Endothelial cell (in vitro differentiated cells): ENCODE data around the gene PLEKHA6. TPM values are rescaled to one million over a fixed set of nuclear protein-coding genes. Genes with fewer than 3 reads are reported as not detected.

Experiments used
- DNase-seq: peaks from one replicate; pipeline ENCODE4 v3.0.0; 2021; ENCODE audit warnings: low spot score
- H3K27ac Mint-ChIP-seq: one replicate; pipeline ENCODE4 v1.8.0; 2021; ENCODE audit warnings: mixed read lengths, inconsistent platforms; ENCODE audit not compliant: unreplicated experiment
- H3K27me3 Mint-ChIP-seq: one replicate; pipeline ENCODE4 v1.8.0; 2021; ENCODE audit warnings: mild to moderate bottlenecking, moderate library complexity, mixed read lengths, inconsistent platforms; ENCODE audit not compliant: unreplicated experiment
- H3K36me3 Mint-ChIP-seq: one replicate; pipeline ENCODE4 v1.8.0; 2021; ENCODE audit warnings: mild to moderate bottlenecking, low read depth, mixed read lengths, inconsistent platforms; ENCODE audit not compliant: unreplicated experiment
- H3K4me1 Mint-ChIP-seq: one replicate; pipeline ENCODE4 v1.8.0; 2021; ENCODE audit warnings: mild to moderate bottlenecking, mixed read lengths, inconsistent platforms; ENCODE audit not compliant: unreplicated experiment
- H3K4me3 Mint-ChIP-seq: one replicate; pipeline ENCODE4 v1.8.0; 2021; ENCODE audit warnings: mild to moderate bottlenecking, mixed read lengths, inconsistent platforms; ENCODE audit not compliant: unreplicated experiment
- H3K9me3 Mint-ChIP-seq: one replicate; pipeline ENCODE4 v1.8.0; 2021; ENCODE audit warnings: mixed read lengths, inconsistent platforms; ENCODE audit not compliant: unreplicated experiment
- CTCF ChIP-seq: fragments of 200-600 bp; sonication (generic); IDR thresholded peaks from one replicate; pipeline ENCODE4 v1.5.0; 2021; ENCODE audit warnings: antibody characterized with exemption; ENCODE audit not compliant: unreplicated experiment
- total RNA-seq: library from RNA; stranded (reverse); fragmentation: NEBNext Ultra II Directional; extraction: Animal tissue kit (Norgen Biotek cat#: 25700); gene quantifications from one replicate; pipeline ENCODE4 v1.2.1, GENCODE V29; 2021; ENCODE audit not compliant: unreplicated experiment

PLEKHA6 gene
- total RNA-seq, 1 donor from 2014 or later: 3.7 TPM

- Mint-ChIP-seq H3K4me1 (peaks cover 9% of the 10 kb centered on the region), H3K27me3 (peaks cover 2% of the 10 kb centered on the region), H3K36me3 (no peaks in the 10 kb centered on the region), H3K27ac (no peak overlapping the region), H3K9me3 (no peaks in the 10 kb centered on the region), H3K4me3 (no peak overlapping the region)
- no peak for TF ChIP-seq CTCF
- no peak for DNase-seq
Measured at GRCh38 chr1:204391629-204392028, 31.9 kb upstream of the PLEKHA6 start.

- no peak for DNase-seq
- TF ChIP-seq CTCF: no peak
- Mint-ChIP-seq H3K27me3 (peaks cover 2% of the 10 kb centered on the region), H3K36me3 (no peaks in the 10 kb centered on the region), H3K4me1 (peaks cover 9% of the 10 kb centered on the region), H3K27ac (no peak overlapping the region), H3K9me3 (no peaks in the 10 kb centered on the region), H3K4me3 (no peak overlapping the region)
Measured at GRCh38 chr1:204390751-204391466, 31.2 kb upstream of the PLEKHA6 start.

- Mint-ChIP-seq H3K4me3 (no peak overlapping the region), H3K27me3 (peaks cover 2% of the 10 kb centered on the region), H3K36me3 (no peaks in the 10 kb centered on the region), H3K27ac (no peak overlapping the region), H3K9me3 (no peaks in the 10 kb centered on the region), H3K4me1 (peaks cover 3% of the 10 kb centered on the region)
- no peak for DNase-seq
- TF ChIP-seq CTCF: no peak
Measured at GRCh38 chr1:204385727-204386126, 26.0 kb upstream of the PLEKHA6 start.

- no peaks in the 10 kb centered on the region for H3K36me3 Mint-ChIP-seq
- H3K27ac Mint-ChIP-seq: no peak overlapping the region
- no peak overlapping the region for H3K4me3 Mint-ChIP-seq
- H3K4me1 Mint-ChIP-seq: no peaks in the 10 kb centered on the region
- no peaks in the 10 kb centered on the region for H3K9me3 Mint-ChIP-seq
- H3K27me3 Mint-ChIP-seq: no peaks in the 10 kb centered on the region
- no peak for DNase-seq
- TF ChIP-seq CTCF: no peak
Measured at GRCh38 chr1:204384636-204385352, 25.1 kb upstream of the PLEKHA6 start.

GRCh38 chr1:204383163-204383904 is 23.6 kb upstream of the PLEKHA6 start:
- Mint-ChIP-seq H3K27ac (no peak overlapping the region), H3K36me3 (no peaks in the 10 kb centered on the region), H3K4me3 (no peak overlapping the region), H3K4me1 (peaks cover 1% of the 10 kb centered on the region), H3K9me3 (no peaks in the 10 kb centered on the region), H3K27me3 (peaks cover 2% of the 10 kb centered on the region)
- TF ChIP-seq CTCF: no peak
- no peak for DNase-seq
